PC-3 (cell line): ENCODE measurements around the gene ZNF750. TPM values are rescaled to one million over a fixed set of nuclear protein-coding genes. Genes with fewer than 3 reads are reported as not detected.

ENCODE experiments used
- ATAC-seq: fragments of 200-7000 bp; cut with Tn5 transposase; 2 replicates; pipeline ENCODE4 v1.9.1; 2020; ENCODE audit warnings: mild to moderate bottlenecking, moderate library complexity
- BruUV-seq: library from RNA; stranded (reverse); fragments of 400-500 nt; replicated peaks from 2 replicates; lab custom pipeline; 2021; lab: Mats Ljungman, UMichigan
- CTCF ChIA-PET: fragments of 300-600 bp; sonication (Branson Sonifier 250); formaldehyde crosslinking; loops from one replicate; lab custom pipeline; 2022; ENCODE audit warnings: antibody characterized with exemption; lab: Charles Lee
- POLR2A ChIA-PET: fragments of 300-600 bp; sonication (Branson Sonifier 250); formaldehyde crosslinking; loops from one replicate; lab custom pipeline; 2022; ENCODE audit warnings: antibody characterized with exemption; ENCODE audit not compliant: unreplicated experiment; lab: Charles Lee
- DNase-seq: peaks from one replicate; pipeline ENCODE4 v3.0.0-alpha.2; 2015
- H2AFZ ChIP-seq: fragments of 300-600 bp; sonication (generic); 2 replicates; pipeline ENCODE4 v1.6.0; 2016; ENCODE audit warnings: antibody characterized with exemption, low read length
- H3F3A ChIP-seq: fragments of 300-600 bp; sonication (generic); one replicate; pipeline ENCODE4 v1.6.0; 2017; ENCODE audit warnings: antibody characterized with exemption, low read length, control low read depth, mild to moderate bottlenecking; ENCODE audit not compliant: unreplicated experiment
- H3K27ac ChIP-seq: fragments of 300-600 bp; sonication (generic); 2 replicates; pipeline ENCODE4 v1.5.1; 2016; ENCODE audit warnings: mild to moderate bottlenecking, low read length
- H3K27me3 ChIP-seq: fragments of 300-600 bp; sonication (generic); 2 replicates; pipeline ENCODE4 v1.6.1; 2016; ENCODE audit warnings: low read length, mixed read lengths
- H3K36me3 ChIP-seq: fragments of 300-600 bp; sonication (generic); 2 replicates; pipeline ENCODE4 v1.6.1; 2016; ENCODE audit warnings: low read depth, mixed run types, low read length, mixed read lengths
- H3K4me1 ChIP-seq: fragments of 300-600 bp; sonication (generic); 2 replicates; pipeline ENCODE4 v1.5.1; 2016; ENCODE audit warnings: low read length; ENCODE audit not compliant: insufficient read depth
- H3K4me2 ChIP-seq: fragments of 300-600 bp; sonication (generic); 2 replicates; pipeline ENCODE4 v1.6.0; 2016; ENCODE audit warnings: low read length
- H3K4me3 ChIP-seq: fragments of 300-600 bp; sonication (generic); 2 replicates; pipeline ENCODE4 v1.5.1; 2016; ENCODE audit warnings: mild to moderate bottlenecking, low read length, mixed read lengths
- H3K79me2 ChIP-seq: fragments of 300-600 bp; sonication (generic); 2 replicates; pipeline ENCODE4 v1.6.1; 2017; ENCODE audit warnings: low read length, mixed read lengths
- H3K9ac ChIP-seq: fragments of 300-600 bp; sonication (generic); 2 replicates; pipeline ENCODE4 v1.6.0; 2016; ENCODE audit warnings: mild to moderate bottlenecking, low read length
- H3K9me2 ChIP-seq: fragments of 300-600 bp; sonication (generic); replicated peaks from 2 replicates; pipeline ENCODE4 v1.6.1; 2016; ENCODE audit warnings: mixed run types, low read length, mixed read lengths
- H3K9me3 ChIP-seq: fragments of 300-600 bp; sonication (generic); 2 replicates; pipeline ENCODE4 v1.6.1; 2016; ENCODE audit warnings: low read length, mixed read lengths
- H4K20me1 ChIP-seq: fragments of 300-600 bp; sonication (generic); 2 replicates; pipeline ENCODE4 v1.6.1; 2016; ENCODE audit warnings: low read length, mixed read lengths
- EZH2 ChIP-seq: fragments of 300-600 bp; sonication (generic); IDR thresholded peaks from one replicate; pipeline ENCODE4 v1.6.1; 2017; ENCODE audit warnings: antibody characterized with exemption, mild to moderate bottlenecking, low read length; ENCODE audit not compliant: unreplicated experiment
- EZH2phosphoT487 ChIP-seq: fragments of 300-600 bp; sonication (generic); IDR thresholded peaks from 2 replicates; pipeline ENCODE4 v1.6.1; 2018; ENCODE audit warnings: mild to moderate bottlenecking, antibody characterized with exemption, low read length, borderline replicate concordance
- intact Hi-C: fragments of 100-400 bp; cut with micrococcal nuclease; formaldehyde crosslinking; loops from 2 replicates; pipeline ENCODE4 v1.9.0; 2023
- total RNA-seq: library from RNA; depleted of rRNA; stranded (reverse); fragments of >200 nt; gene quantifications from 2 replicates; pipeline ENCODE4 v1.2.3, GENCODE V29; 2014
- TF ChIP-seq, protein P1 (sequence below): fragments of 300-600 bp; sonication (generic); conservative IDR thresholded peaks from 2 replicates; pipeline ENCODE4 v1.5.1; 2017; ENCODE audit warnings: antibody characterized with exemption, low read depth, mild to moderate bottlenecking, low read length

ZNF750 gene
- total RNA-seq, 1 experiment from 2014 or later, result not detected

DNA sequence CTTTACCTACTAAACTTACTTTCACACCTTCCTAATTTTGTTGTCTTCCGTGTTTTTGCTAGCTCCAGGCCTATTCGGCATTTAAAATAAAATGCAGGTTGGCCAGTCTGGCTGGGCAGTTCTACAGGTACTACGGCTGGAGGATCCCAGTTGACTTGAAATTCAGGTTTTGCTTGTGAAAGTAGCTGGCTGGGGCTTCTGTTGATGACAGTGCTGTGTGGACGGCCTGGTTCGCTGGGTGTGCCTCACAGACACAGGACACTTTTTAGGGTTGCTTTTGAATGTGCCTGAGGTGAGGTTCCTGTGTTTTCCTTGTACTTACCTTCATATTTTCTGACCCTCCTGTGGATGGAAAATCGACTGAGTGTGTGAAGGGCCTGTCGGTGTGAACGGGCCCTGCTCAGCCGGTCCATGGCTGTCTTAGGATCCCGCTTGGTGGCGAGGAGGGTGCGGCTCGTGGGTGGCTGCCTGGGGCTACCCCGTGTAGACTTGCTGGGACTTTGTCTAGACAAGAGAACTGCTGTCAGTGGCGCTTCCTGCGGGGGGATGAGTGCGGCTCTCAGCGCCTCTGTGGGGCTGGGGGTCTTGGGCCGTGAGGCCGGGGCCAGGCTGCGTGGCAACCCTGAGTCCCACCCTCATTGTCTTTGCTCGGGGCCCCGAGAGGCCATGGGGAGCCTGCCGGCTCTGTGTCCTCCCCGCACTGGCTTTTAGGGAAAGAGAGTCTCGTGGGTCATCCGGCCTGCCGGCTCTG, 18.7 kb upstream of the ZNF750 start:
- TSS peak; percentile 12 for BruUV-seq
- Histone ChIP-seq H3K4me2 (peak overlapping the region; percentile 72), H3K4me1 (peaks cover 27% of the 10 kb centered on the region), H3F3A (no peaks in the 10 kb centered on the region), H3K9ac (peak overlapping the region; percentile 62), H3K9me3 (no peaks in the 10 kb centered on the region), H3K36me3 (no peaks in the 10 kb centered on the region), H2AFZ (peak overlapping the region; percentile 39; the same call in 1 of the 2 replicates), H3K27ac (peak overlapping the region; percentile 89), H3K9me2 (no peaks in the 10 kb centered on the region), H3K27me3 (no peaks in the 10 kb centered on the region), H4K20me1 (no peaks in the 10 kb centered on the region), H3K4me3 (peak overlapping the region; percentile 34; the same call in 1 of the 2 replicates), H3K79me2 (peaks cover 12% of the 10 kb centered on the region; the same call in 1 of the 2 replicates)
- intact Hi-C loops, result no loop called here
- TF ChIP-seq EZH2 (no peak), EZH2phosphoT487 (no peak)
- TF ChIP-seq, protein P1, sequence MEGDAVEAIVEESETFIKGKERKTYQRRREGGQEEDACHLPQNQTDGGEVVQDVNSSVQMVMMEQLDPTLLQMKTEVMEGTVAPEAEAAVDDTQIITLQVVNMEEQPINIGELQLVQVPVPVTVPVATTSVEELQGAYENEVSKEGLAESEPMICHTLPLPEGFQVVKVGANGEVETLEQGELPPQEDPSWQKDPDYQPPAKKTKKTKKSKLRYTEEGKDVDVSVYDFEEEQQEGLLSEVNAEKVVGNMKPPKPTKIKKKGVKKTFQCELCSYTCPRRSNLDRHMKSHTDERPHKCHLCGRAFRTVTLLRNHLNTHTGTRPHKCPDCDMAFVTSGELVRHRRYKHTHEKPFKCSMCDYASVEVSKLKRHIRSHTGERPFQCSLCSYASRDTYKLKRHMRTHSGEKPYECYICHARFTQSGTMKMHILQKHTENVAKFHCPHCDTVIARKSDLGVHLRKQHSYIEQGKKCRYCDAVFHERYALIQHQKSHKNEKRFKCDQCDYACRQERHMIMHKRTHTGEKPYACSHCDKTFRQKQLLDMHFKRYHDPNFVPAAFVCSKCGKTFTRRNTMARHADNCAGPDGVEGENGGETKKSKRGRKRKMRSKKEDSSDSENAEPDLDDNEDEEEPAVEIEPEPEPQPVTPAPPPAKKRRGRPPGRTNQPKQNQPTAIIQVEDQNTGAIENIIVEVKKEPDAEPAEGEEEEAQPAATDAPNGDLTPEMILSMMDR, result no peak
- CTCF ChIA-PET, result no interaction called here
- DNase-seq (peak; percentile 88), ATAC-seq (peak; percentile 85)
- POLR2A ChIA-PET, result no interaction called here

DNA sequence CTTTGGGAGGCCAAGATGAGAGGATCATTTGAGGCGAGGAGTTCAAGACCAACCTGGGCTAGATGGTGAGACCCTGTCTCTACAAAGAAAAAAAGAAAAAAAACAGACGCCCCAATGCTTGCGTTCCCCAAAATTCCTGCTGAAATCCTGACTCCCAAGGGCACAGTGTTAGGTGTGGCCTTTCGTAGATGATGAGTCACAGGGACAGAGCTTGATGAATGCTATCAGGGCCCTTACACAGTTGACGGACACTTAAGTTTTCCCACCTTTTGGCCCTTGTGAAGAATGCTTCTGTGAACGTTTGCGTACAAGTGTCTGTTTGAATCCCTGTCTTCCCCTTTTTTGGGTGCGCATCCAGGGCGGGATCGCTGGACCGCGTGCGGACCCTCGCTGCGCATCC, 16.5 kb upstream of the ZNF750 start:
- H3K9ac ChIP-seq, result no peak overlapping the region
- no peaks in the 10 kb centered on the region for H3K27me3 ChIP-seq
- H2AFZ ChIP-seq, result no peak overlapping the region
- ChIA-PET POLR2A (no interaction called here), CTCF (no interaction called here)
- H3K4me3 ChIP-seq, result no peak overlapping the region
- H3F3A ChIP-seq, result no peaks in the 10 kb centered on the region
- intact Hi-C loops, result no loop called here
- no peak overlapping the region for H3K4me2 ChIP-seq
- H3K79me2 ChIP-seq, result peaks cover 12% of the 10 kb centered on the region; the same call in 1 of the 2 replicates
- no TSS peak for BruUV-seq
- DNase-seq (peak; percentile 18), ATAC-seq (no peak)
- H3K4me1 ChIP-seq, result peaks cover 27% of the 10 kb centered on the region
- TF ChIP-seq, protein P1, result no peak
- TF ChIP-seq EZH2phosphoT487 (no peak), EZH2 (no peak)
- H3K9me2 ChIP-seq, result no peaks in the 10 kb centered on the region
- no peaks in the 10 kb centered on the region for H3K36me3 ChIP-seq
- H3K27ac ChIP-seq, result no peak overlapping the region
- no peaks in the 10 kb centered on the region for H3K9me3 ChIP-seq
- H4K20me1 ChIP-seq, result no peaks in the 10 kb centered on the region

DNA sequence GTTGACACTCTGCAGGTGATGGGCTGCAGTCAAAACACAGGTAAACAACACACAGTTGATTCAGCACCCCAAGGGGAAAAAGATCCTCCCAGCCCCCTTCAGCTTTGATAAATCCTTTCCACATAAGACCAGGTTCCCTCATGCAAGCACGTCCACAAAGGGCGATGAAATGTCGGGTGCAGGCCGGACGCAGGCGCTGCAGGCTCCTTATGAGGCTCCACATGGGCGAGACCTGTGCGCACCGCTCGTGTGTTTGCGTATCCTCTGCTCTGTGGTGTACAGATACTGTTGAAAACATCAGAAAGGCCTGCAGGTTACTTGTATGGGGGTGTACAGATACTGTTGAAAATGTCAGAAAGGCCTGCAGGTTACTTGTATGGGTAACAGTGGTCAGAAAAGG, 14.4 kb upstream of the ZNF750 start:
- POLR2A ChIA-PET, result no interaction called here

More for the DNA sequence above, 14.4 kb upstream of the ZNF750 start:
- H3K4me2 ChIP-seq, result no peak overlapping the region
- intact Hi-C loops, result no loop called here
- no TSS peak for BruUV-seq
- no peaks in the 10 kb centered on the region for H3K27me3 ChIP-seq
- H3K4me1 ChIP-seq, result peaks cover 16% of the 10 kb centered on the region
- no peak overlapping the region for H3K27ac ChIP-seq
- no peaks in the 10 kb centered on the region for H3F3A ChIP-seq
- CTCF ChIA-PET, result no interaction called here
- H4K20me1 ChIP-seq, result no peaks in the 10 kb centered on the region
- H3K4me3 ChIP-seq, result no peak overlapping the region
- H2AFZ ChIP-seq, result no peak overlapping the region
- no peaks in the 10 kb centered on the region for H3K9me2 ChIP-seq
- ATAC-seq (no peak), DNase-seq (no peak)
- H3K79me2 ChIP-seq, result no peaks in the 10 kb centered on the region
- H3K9ac ChIP-seq, result no peak overlapping the region
- no peaks in the 10 kb centered on the region for H3K36me3 ChIP-seq
- H3K9me3 ChIP-seq, result no peaks in the 10 kb centered on the region
- TF ChIP-seq EZH2 (no peak), EZH2phosphoT487 (no peak)
- TF ChIP-seq, protein P1, result no peak
